Measurements from ENCODE around the gene SYNPR.

DNA sequence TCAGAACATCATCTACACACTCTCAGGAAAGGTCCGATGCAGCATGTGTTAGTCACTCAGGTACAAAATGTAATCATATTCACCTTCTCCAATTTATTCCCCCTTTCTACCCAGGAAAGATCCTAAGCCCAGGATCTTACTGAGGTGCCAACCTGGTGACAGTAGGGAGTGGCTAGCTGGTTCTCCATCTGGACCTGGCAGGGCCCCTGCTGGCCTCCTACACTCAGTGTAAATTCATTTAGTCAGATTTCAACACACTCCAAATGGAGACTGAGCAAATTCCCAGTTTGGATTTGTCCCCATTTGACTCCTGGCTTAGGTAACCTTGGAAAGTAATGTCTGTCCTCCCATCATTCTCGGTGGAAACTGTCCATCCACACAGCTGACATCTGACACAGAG is 47.3 kb downstream of the SYNPR start:
- TF ChIP-seq, protein P1, sequence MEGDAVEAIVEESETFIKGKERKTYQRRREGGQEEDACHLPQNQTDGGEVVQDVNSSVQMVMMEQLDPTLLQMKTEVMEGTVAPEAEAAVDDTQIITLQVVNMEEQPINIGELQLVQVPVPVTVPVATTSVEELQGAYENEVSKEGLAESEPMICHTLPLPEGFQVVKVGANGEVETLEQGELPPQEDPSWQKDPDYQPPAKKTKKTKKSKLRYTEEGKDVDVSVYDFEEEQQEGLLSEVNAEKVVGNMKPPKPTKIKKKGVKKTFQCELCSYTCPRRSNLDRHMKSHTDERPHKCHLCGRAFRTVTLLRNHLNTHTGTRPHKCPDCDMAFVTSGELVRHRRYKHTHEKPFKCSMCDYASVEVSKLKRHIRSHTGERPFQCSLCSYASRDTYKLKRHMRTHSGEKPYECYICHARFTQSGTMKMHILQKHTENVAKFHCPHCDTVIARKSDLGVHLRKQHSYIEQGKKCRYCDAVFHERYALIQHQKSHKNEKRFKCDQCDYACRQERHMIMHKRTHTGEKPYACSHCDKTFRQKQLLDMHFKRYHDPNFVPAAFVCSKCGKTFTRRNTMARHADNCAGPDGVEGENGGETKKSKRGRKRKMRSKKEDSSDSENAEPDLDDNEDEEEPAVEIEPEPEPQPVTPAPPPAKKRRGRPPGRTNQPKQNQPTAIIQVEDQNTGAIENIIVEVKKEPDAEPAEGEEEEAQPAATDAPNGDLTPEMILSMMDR (IDR thresholded peaks at IDR 0.05): no peak
- TF ChIP-seq POLR2A (IDR thresholded peaks at IDR 0.05) (no peak), EP300 (IDR thresholded peaks at IDR 0.05) (no peak)
